ENCODE measurements around the gene SLC25A48.

DNA sequence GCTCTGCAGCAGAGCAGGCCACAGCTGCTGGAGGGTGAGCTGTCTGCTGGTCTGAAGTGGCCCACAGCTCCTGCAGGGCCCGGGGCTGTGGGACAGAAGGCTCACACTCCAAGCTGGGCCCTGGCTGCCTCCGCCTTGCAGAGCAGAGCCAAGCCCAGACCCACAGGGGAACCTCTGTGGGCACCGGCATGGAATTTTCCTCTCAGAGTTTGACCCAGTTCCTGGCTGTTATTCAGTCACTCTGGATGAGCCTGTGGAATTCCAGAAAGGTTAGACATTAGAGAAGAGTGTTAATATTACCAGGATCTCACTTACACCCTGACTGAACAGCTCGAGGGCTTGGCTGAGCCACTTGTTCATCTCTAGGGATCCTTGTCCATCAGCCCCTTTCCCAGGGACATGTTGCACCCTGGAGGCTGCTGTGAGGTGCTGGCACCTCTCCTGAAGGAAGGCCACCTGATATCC, 43.7 kb downstream of the SLC25A48 start:
- TF ChIP-seq, protein P1, sequence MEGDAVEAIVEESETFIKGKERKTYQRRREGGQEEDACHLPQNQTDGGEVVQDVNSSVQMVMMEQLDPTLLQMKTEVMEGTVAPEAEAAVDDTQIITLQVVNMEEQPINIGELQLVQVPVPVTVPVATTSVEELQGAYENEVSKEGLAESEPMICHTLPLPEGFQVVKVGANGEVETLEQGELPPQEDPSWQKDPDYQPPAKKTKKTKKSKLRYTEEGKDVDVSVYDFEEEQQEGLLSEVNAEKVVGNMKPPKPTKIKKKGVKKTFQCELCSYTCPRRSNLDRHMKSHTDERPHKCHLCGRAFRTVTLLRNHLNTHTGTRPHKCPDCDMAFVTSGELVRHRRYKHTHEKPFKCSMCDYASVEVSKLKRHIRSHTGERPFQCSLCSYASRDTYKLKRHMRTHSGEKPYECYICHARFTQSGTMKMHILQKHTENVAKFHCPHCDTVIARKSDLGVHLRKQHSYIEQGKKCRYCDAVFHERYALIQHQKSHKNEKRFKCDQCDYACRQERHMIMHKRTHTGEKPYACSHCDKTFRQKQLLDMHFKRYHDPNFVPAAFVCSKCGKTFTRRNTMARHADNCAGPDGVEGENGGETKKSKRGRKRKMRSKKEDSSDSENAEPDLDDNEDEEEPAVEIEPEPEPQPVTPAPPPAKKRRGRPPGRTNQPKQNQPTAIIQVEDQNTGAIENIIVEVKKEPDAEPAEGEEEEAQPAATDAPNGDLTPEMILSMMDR (IDR thresholded peaks at IDR 0.05), result no peak
- TF ChIP-seq ZFX (IDR thresholded peaks at IDR 0.05; ENCODE audit: borderline replicate concordance), result no peak

Measured in 22Rv1 (cell line).